Measurements from ENCODE around the gene RRAS. TPM values are rescaled to one million over a fixed set of nuclear protein-coding genes. Genes with fewer than 3 reads are reported as not detected.

Gene RRAS
- total RNA-seq, 4 donors from 2014 or later = 134 to 205 (median 187) TPM

DNA sequence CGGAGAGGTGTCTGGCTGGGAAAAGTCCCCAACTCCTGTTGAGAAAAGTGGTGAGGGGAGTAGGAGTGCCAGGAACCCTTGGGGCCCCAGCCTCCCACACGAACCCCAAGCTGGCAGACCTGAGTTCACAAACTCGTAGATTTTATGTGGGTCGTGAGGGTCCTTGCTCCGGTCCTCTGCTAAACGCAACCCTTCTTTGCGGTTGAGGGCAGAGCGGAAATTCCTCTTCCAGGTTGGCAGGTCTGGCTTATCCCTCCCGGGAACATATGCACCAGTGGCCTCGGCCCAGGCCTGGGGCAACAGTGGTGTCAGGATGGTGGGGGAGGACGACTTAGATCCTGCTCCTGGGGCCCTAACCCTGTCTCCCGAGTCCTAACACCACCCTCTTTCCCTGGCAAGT lies 23.3 kb upstream of the RRAS start:
- intact Hi-C loops (cut with DNase I) = no loop called here

DNA sequence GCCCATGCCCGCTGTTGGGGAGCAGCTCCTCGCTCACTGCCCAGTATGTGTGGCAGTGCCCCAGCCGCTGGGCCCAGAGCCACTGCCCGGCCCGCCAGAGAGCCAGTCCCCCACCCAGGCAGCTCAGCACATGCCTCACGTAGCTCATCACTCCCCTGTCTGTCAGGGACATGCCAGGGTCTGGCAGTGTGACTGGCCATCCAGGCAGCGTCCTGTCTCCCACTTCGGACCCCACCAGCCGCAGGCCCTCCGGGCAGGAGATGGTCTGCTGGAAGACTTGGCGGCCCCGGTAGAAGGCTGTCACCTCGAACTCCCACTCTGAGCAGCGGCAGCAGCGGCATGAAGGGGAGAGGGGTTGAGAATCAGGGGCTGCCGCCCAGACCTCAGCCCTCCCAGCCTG lies 22.1 kb upstream of the RRAS start:
- Histone ChIP-seq H3K9me3 (no peaks in the 10 kb centered on the region), H3K4me1 (peaks cover 17 to 34% (median 26%) of the 10 kb centered on the region in 4 donors), H3K36me3 (peaks cover 45 to 62% (median 61%) of the 10 kb centered on the region in 4 donors), H3K4me3 (no peak overlapping the region), H3K27ac (replicated peaks in 1 of 4) (no peak overlapping the region), H3K27me3 (no peaks in the 10 kb centered on the region)
- 95% methylated on average over 14 of the region's 16 CpGs for WGBS
- TF ChIP-seq POLR2A (IDR thresholded peaks at IDR 0.05; ENCODE audit: low read depth) (no peak), POLR2AphosphoS5 (IDR thresholded peaks at IDR 0.05) (no peak), EP300 (IDR thresholded peaks at IDR 0.05) (no peak)
- TF ChIP-seq, protein P1, sequence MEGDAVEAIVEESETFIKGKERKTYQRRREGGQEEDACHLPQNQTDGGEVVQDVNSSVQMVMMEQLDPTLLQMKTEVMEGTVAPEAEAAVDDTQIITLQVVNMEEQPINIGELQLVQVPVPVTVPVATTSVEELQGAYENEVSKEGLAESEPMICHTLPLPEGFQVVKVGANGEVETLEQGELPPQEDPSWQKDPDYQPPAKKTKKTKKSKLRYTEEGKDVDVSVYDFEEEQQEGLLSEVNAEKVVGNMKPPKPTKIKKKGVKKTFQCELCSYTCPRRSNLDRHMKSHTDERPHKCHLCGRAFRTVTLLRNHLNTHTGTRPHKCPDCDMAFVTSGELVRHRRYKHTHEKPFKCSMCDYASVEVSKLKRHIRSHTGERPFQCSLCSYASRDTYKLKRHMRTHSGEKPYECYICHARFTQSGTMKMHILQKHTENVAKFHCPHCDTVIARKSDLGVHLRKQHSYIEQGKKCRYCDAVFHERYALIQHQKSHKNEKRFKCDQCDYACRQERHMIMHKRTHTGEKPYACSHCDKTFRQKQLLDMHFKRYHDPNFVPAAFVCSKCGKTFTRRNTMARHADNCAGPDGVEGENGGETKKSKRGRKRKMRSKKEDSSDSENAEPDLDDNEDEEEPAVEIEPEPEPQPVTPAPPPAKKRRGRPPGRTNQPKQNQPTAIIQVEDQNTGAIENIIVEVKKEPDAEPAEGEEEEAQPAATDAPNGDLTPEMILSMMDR (IDR thresholded peaks at IDR 0.05) = no peak
- no peak for DNase-seq (ENCODE audit: extremely low spot score)
- intact Hi-C loops (cut with DNase I) = no loop called here

More for the DNA sequence above, 23.3 kb upstream of the RRAS start:
- peak overlapping the region in 2 of 4 donors; percentile 90 to 91 for H3K27ac ChIP-seq (replicated peaks in 1 of 4)
- H3K4me3 ChIP-seq = no peak overlapping the region
- no peaks in the 10 kb centered on the region for H3K9me3 ChIP-seq
- no peak for DNase-seq (ENCODE audit: extremely low spot score)
- H3K4me1 ChIP-seq = peaks cover 18 to 37% (median 26%) of the 10 kb centered on the region in 4 donors
- no peaks in the 10 kb centered on the region for H3K27me3 ChIP-seq
- TF ChIP-seq POLR2AphosphoS5 (IDR thresholded peaks at IDR 0.05) = no peak
- no peak for TF ChIP-seq POLR2A (IDR thresholded peaks at IDR 0.05; ENCODE audit: low read depth)
- TF ChIP-seq, protein P1 (IDR thresholded peaks at IDR 0.05) = no peak
- TF ChIP-seq EP300 (IDR thresholded peaks at IDR 0.05) = no peak
- H3K36me3 ChIP-seq = peaks cover 32 to 55% (median 49%) of the 10 kb centered on the region in 4 donors
- 92% methylated on average over 10 of the region's 12 CpGs for WGBS

DNA sequence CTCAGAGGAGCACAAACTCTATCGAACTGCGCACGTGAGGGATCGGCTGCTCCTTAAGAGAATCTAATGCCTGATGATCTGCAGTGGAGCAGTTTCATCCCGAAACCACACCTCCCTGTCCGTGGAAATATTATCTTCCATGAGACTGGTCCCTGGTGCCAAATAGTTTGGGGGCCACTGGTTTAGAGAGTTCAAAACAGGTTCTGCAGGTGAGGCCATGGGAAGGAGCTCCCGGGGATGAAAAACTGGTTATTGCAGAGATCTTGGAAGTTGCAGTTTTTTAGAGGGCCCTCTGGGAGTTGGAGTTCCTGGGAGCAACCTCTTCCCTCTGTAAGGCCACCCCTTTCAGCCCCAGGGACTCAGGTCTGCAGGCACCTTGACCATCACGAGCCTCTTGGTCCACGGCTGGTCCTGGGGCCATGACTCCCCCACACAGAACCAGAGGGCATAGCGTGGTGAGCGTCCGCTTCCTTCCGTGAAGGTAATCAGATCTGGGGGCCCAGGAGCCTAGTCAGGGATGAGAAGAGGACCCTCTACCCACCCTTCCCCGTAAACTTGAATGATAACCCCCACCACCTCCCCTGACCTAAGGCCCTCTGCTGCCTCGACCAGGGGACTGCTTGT lies 20.5 kb upstream of the RRAS start:
- Histone ChIP-seq H3K27ac (replicated peaks in 1 of 4) (no peak overlapping the region), H3K4me3 (no peak overlapping the region), H3K9me3 (no peaks in the 10 kb centered on the region), H3K4me1 (peaks cover 8 to 22% (median 15%) of the 10 kb centered on the region in 4 donors), H3K36me3 (peaks cover 53 to 78% (median 76%) of the 10 kb centered on the region in 4 donors), H3K27me3 (no peaks in the 10 kb centered on the region)
- intact Hi-C loops (cut with DNase I) = no loop called here
- DNase-seq (ENCODE audit: extremely low spot score) = no peak
- TF ChIP-seq POLR2A (IDR thresholded peaks at IDR 0.05; ENCODE audit: low read depth) (no peak), POLR2AphosphoS5 (IDR thresholded peaks at IDR 0.05) (no peak), EP300 (IDR thresholded peaks at IDR 0.05) (no peak)
- TF ChIP-seq, protein P1 (IDR thresholded peaks at IDR 0.05) = no peak
- WGBS = 84% methylated on average over 15 of the region's 15 CpGs

DNA sequence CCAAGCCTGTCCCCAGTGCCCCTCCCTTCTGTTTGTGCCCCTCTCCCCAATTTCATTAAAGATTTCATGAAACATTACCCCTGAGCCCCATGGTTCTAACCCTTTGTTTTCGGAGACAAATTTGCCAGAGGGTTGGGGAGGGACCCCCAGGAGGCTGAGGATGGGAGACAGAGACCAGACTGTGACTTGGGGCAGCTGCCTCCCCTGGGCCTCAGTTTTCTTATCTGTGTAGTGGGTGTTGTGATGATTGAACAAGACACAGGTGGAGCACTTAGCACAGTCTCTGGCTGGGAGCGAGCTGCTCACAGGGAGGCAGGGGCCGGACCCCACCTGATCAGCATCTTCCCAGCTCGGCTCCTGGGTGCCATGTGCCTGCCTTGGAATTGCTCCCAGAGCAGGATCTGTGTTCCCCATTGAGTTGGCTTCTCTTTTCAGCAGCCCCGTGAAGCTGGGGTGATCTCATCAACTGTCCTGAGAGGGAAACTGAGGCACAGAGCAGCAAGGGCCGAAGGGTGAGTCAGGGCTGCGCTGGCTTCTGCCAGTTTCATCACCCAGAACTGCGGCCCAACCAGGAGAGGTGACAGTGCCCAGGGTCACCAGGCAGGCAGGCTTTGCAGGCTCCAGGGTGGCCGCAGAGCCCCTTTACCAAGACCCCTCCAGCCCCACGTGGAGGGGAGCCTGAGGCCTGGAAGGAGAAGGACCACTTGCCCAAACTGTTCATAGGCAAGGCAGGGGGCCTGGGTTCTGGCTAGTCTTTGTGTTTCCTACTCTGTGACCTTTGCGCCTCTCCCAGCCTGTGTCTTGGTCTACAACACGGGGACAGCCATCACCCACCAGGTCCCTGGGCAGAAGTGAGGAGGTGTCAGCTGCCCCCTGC lies 18.9 kb upstream of the RRAS start:
- Histone ChIP-seq H3K27ac (replicated peaks in 1 of 4) (no peak overlapping the region), H3K9me3 (no peaks in the 10 kb centered on the region), H3K4me1 (peaks cover 3 to 8% (median 6%) of the 10 kb centered on the region in 4 donors), H3K36me3 (peaks cover 68 to 94% (median 93%) of the 10 kb centered on the region in 4 donors), H3K27me3 (no peaks in the 10 kb centered on the region), H3K4me3 (no peak overlapping the region)
- 97% methylated on average over 6 of the region's 12 CpGs for WGBS
- no peak for TF ChIP-seq POLR2AphosphoS5 (IDR thresholded peaks at IDR 0.05)
- TF ChIP-seq POLR2A (IDR thresholded peaks at IDR 0.05; ENCODE audit: low read depth) = no peak
- TF ChIP-seq EP300 (IDR thresholded peaks at IDR 0.05) = no peak
- TF ChIP-seq, protein P1 (IDR thresholded peaks at IDR 0.05) = no peak
- no peak for DNase-seq (ENCODE audit: extremely low spot score)
- intact Hi-C loops (cut with DNase I) = no loop called here
